K562 (cell line): Measurements from ENCODE around the gene VTA1.

ENCODE experiments used
- FOXA1 ChIP-seq: fragments of 450-650 bp; IDR thresholded peaks from 2 replicates; pipeline ENCODE4 v1.6.1; 2016; ENCODE audit warnings: mild to moderate bottlenecking, borderline replicate concordance
- HCFC1 ChIP-seq: IDR thresholded peaks from 2 replicates; pipeline ENCODE4 v1.6.1; 2012; ENCODE audit warnings: low read depth, low read length, improper control_type of control experiment
- MTF1 ChIP-seq: fragments of 250-450 bp; sonication (Bioruptor Pico); IDR thresholded peaks from 2 replicates; pipeline ENCODE4 v1.9.0; 2021; ENCODE audit warnings: moderate library complexity, mild to moderate bottlenecking, inconsistent platforms, borderline replicate concordance
- NRF1 ChIP-seq, 2 experiments: fragments of 450-650 bp; IDR thresholded peaks in 1 of 2; conservative IDR thresholded peaks in 1 of 2; 2 replicates each; pipeline ENCODE4 v1.6.1; 2014; ENCODE audit warnings: mild to moderate bottlenecking in 2 of 2
- RAD51 ChIP-seq: fragments of 450-650 bp; IDR thresholded peaks from 2 replicates; pipeline ENCODE4 v1.7.1; 2016; ENCODE audit warnings: low read depth, mild to moderate bottlenecking, borderline replicate concordance
- SIN3A ChIP-seq, 2 experiments: fragments of 150-350 bp in 1 of 2; IDR thresholded peaks; 2 replicates each; pipeline ENCODE4 v1.6.1; 2011 to 2016; ENCODE audit warnings: borderline replicate concordance in 2 of 2, low read depth in 2 of 2, low read length in 2 of 2, mild to moderate bottlenecking in 2 of 2, moderate library complexity in 2 of 2; ENCODE audit not compliant: control insufficient read depth in 1 of 2
- SMAD4 ChIP-seq: fragments of 250-450 bp; sonication (Bioruptor Pico); conservative IDR thresholded peaks from 2 replicates; pipeline ENCODE4 v1.8.0; 2021; ENCODE audit warnings: inconsistent platforms, mild to moderate bottlenecking, moderate library complexity
- TAF1 ChIP-seq: IDR thresholded peaks from 2 replicates; pipeline ENCODE4 v1.6.1; 2011; ENCODE audit warnings: mild to moderate bottlenecking, low read length, moderate library complexity; ENCODE audit not compliant: insufficient read depth, control insufficient read depth, severe bottlenecking; ENCODE audit errors: extremely low read depth
- ZNF124 ChIP-seq: sonication (generic); formaldehyde crosslinking; IDR thresholded peaks from 2 replicates; pipeline ENCODE4 v1.8.1; 2022; ENCODE audit warnings: missing genetic modification reagents

- TF ChIP-seq ZNF124 (CRISPR knock-in tag) (no peak), FOXA1 (no peak), TAF1 (no peak), NRF1 (conservative IDR thresholded peaks at IDR 0.05 in 1 of 2, IDR thresholded peaks at IDR 0.05 in 1 of 2) (no peak), RAD51 (no peak), MTF1 (CRISPR knock-in tag) (no peak), HCFC1 (no peak), SIN3A (IDR thresholded peaks at IDR 0.05; ENCODE audit: borderline replicate concordance in 2 of 2, control insufficient read depth in 1 of 2, low read depth in 2 of 2, low read length in 2 of 2) (no peak), SMAD4 (CRISPR knock-in tag) (no peak)
Measured at GRCh38 chr6:142240179-142240578, 93.1 kb downstream of the VTA1 start.
